ENCODE results near the gene ADAM11.

The ADAM11 gene

DNA sequence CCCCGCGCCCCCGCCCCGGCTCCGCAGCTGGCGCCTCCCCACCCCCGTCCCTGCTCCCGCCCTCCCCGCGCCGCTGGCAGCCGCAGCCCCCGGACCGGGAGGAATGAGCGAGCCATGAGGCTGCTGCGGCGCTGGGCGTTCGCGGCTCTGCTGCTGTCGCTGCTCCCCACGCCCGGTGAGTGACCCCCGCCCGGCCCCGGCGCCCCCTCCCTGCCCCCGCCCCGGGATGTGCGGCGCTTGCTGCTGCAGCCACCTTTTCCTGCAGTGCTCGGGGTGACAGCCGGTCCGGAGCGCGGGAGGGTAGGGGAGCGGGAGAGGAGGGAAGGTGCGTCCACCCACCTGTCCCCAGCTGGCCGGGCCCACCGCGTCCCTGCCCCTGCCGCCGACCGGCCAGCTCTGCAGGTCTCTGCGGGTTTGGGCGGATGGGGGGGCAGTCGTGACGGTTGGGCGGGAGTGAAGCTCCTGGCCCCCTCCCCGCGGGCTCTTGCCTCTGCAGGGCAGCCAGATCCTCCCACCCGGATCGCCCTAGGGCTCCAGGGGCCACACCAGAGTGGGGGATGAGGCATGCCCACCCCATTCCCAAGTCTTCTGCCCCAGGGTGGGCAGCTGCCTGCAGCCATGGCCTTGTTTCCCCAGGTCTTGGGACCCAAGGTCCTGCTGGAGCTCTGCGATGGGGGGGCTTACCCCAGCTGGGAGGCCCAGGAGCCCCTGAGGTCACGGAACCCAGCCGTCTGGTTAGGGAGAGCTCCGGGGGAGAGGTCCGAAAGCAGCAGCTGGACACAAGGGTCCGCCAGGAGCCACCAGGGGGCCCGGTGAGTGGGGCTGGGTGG lies 513 bp downstream of the ADAM11 start:
- no peak for DNase-seq

DNA sequence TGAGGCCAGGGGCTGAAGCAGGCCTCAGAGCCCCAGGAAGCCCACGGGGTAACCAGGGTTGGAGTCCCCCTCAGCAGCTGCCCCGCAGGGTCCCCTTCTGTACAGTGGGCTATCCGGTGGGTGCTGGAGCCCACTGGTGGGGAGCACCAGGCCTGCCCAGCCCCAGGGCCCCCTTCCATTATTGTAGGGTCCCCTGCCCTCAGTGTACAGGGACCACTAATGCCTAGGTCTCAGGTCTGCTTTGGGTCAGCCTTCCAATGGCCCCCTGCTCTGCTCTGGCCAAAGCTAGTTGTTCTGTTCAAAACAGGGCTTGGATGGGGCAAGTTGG lies 1.1 kb downstream of the ADAM11 start:
- DNase-seq: no peak

DNA sequence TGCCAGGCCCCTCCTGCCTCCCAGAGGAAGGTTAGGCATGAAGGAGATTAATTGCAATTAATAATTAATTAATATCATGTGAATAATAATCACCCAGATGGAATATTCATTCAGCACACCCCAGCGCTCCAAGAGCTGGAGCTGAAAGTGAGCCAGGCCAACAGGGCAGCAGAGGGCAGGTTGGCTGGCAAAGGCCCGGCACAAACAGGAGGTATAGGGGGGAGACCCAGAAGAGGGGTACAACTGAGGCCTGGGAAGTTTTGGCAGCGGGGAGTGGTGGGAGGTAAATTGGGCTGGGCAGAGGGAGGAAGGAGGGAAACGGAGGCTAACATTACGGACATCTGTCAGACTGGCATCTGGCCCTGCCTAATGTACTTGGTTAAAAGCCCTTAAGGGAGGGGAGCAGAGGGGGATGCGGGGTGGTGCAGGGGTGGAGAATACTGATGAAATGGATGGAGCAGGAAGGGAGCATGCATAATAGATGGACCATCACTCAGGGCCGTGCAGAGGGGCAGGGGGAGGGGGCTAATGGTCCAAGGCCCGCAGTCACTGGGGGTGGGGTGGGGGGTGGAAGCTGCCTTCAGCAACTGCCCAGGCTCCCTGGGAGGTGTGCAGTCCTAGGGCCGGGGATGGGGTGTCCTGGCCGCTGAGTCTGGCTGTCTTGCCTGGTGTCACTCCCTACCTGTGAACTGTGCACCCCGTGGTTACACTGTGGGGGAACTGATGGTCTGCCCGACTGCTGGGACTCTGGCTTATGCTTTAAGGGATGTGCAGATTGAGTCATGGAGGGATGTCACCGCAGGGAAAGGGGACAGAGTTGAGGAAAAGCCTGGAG lies 1.9 kb downstream of the ADAM11 start:
- no peak for DNase-seq

DNA sequence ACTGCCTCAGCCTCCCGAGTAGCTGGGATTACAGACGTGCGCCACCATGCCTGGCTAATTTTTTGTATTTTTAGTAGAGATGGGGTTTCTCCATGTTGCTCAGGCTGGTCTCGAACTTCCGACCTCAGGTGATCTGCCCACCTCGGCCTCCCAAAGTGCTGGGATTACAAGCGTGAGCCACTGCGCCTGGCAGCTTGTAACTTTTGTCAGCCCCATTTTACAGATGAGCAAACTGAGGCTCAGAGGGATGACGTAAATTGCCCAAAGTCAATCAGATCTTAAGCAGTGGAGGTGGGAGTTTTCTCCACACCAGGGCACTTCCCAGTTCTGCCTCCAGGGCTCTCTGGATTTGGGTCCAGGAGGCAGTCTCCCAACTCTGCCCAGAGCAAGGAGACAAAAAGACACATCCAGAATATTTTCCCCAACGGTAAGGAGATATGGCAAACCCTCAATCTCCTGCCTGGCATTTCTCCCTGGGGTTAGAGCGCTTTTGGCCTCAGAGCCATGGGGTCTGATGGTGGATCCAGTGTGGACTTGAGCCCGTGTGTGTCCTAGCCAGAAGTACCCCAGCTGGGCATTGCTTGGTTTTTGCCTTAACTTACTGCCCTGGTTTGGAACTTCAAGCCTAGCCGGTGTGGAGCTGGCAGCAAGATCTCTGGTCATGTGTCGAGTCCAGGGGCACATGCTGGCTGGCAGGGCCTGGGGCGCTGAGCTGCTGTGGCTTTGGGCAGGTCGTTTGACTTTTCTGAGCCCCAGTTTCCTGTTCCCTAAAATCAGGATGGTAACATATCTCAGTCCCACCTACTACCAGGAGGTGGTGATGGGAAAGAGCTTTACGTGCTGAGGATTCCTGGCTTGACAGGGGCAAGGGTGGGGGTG lies 3.4 kb downstream of the ADAM11 start:
- no peak for DNase-seq

DNA sequence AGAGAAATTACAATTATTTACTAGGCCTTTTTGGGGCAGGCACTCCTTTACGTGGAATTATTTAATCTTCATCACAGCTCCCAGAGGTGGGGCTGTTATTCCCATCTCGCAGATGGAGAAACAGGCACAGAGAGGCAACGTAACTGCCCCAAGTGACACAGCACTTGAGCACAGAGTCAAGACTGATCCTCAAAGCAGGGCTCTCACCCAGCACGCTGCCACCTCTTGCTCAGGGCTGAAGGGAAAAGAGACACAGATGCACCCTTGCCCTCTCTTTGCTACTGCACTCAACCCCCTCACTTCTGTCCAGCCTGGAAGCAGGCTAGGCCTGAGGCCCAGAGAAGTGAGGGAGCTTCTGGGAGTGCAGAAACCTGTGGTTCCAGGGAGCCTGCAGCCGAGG lies 4.4 kb downstream of the ADAM11 start:
- no peak for DNase-seq

DNA sequence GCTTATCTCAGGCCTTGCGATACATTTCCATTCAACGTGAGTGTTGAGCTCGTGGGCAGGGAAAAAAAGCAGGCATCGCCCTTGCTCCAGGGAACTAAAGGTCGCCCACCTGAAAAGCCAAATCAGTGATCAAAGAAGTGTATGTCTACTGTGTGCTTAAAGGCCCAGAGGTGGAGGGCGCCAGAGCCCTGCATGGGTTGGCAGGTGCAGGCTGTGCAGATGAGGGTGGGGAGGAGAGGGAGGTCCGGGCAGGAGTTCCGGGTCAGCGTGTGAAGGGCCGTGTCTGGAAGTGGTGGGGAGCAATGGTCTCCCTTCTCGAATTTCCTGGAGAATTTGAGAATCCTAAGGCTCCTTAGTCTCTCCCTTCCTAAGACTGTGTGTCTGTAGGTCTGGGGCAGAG lies 7.2 kb downstream of the ADAM11 start:
- DNase-seq: no peak

DNA sequence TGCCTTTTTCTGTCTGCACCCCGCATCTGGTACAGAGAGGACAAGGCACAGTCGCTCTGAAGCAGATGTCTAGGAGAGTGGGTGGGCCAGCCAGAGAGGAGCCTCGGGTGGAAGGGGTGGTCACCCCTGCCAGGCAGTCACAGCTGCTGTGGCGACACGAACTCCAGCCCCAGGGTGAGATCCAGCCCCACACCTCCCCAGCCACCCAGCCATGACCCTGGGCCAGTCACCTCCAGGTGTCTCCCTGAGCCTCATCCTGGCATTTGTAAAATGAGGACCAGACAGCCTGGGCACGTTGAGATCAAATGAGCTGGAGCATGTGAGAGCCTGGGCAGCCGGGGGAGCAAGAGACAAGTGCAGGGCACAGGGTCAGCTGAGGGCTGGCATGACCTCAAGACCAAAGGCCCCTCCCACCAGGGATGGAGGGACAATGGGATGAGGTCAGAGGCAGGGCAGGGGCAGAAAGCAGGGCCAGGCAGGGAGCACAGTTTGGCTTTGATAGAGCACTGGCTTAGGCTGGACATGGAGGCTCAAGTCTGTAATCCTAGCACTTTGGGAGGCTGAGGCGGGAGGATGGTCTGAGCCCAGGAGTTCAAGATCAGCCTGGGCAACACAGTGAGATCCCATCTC lies 7.7 kb downstream of the ADAM11 start:
- no peak for DNase-seq

DNA sequence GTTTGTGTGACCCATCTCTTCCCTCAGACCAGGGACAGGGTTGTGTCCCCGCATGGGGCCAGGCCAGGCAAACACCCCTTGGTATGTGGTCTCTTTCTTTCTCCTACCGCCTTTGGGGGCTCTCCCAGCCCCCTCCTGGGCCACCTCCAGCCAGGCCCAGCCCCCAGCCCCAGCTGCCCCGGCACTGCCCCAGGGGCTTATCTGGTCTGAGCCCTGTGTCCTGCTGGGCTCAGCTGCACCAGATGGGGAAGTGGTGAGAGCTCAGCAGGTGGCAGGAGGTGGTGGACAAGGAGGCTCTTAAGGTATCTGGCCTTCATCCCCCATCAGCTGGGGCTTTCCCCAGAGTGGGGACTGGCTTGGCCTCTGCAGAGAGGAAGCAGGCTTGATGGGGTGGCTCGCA lies 8.7 kb downstream of the ADAM11 start:
- no peak for DNase-seq

DNA sequence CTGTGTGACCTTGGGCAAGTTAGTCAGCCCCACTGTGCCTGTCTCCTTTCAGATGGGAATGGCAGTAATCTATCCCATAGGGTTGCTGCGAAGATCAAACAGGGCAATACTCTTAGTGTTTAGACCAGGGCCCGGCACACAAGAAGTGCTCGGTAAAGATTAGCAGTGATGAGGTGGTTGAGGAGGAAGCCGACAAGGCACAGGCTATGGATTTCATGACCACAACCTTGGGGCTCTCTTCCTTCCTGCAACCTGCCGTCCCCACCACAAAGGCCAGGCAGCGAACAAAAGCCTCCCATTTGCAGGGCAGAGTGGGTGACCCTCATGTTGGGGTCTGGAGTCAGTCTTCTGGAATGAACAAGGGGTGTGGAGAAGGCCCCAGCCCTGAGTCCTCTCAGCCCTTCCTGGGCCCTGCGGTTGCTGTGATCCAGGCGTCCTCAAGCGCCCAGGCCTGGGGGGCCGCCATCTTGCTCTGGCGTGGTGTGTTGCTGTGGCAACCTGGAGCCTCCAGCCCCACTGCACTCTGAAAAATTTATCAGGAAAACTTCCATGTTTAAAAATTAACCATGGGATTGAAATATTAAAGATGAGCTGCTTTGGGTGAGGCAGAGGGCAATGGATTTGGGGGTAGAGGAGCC lies 9.8 kb downstream of the ADAM11 start:
- no peak for DNase-seq

DNA sequence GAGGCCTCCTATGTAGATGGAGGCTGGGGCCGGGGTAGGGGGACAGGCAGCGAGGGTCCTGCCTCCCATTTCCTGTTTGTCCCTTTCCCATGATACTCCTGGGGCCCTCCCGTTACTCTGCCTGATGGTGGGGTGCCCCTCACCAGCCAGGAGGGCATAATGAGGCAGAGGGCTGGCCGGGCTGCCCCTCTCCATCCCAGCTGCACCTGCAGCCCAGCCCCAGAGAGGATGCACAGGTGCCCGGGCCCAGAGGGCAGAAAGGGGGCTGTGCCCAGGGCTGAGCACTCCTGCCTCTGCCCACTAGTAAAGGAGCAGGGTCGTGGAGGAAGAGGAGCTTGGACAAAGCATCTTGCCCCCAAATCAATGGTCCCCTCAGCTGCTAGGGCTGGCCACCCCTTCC lies 10.4 kb downstream of the ADAM11 start:
- DNase-seq: no peak

DNA sequence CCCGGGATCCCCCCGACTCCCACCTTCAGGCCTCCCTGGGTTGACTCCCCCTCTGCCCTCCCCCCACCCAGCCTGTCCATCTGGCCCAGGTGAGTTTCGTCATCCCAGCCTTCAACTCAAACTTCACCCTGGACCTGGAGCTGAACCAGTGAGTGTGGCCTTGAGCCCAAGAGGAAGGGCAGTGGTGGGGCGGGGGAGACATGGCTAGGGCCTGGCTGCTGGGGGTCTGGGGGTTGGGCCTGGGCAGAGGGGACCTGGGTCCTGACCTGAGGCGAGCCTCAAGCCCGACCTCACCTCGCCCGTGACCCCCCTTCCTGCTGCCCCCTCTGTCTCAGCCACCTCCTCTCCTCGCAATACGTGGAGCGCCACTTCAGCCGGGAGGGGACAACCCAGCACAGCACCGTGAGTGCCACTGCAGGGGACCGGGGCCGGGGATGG lies 10.9 kb downstream of the ADAM11 start:
- no peak for DNase-seq

DNA sequence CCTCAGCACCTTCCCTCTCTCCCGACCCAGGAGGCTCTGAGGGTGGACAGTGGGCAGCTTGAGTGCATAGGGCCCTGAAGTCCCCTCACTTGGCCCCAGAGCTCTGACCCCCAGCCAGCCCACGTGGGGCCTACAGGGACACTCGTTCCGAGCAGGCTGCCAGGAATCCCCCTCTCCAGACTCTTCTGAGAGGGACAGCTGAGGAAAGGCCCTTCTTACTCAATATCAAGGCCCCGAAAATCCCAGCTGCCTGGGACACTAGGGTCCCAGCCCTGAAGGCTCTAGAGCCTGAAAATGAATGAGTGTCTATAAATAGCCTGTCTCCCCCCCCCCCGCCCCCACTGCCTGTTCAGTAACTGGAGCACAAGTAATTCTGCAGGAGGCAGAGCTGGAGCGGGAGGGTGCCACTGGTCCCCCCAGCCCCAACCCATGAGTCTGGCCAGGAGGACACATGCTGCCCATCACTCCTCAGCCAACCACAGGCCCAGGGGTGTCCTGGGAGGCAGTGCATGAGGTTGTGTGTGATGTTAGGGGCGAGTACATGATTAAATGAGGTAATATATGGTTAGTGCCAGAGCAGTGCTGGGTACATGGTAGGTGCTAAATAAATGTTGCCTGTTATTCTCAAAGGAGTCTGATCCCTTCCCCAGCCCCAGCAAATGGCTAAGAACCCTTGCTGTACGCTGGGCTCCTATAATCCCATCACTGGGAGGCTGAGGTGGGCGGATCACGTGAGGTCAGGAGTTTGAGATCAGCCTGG lies 11.6 kb downstream of the ADAM11 start:
- no peak for DNase-seq

DNA sequence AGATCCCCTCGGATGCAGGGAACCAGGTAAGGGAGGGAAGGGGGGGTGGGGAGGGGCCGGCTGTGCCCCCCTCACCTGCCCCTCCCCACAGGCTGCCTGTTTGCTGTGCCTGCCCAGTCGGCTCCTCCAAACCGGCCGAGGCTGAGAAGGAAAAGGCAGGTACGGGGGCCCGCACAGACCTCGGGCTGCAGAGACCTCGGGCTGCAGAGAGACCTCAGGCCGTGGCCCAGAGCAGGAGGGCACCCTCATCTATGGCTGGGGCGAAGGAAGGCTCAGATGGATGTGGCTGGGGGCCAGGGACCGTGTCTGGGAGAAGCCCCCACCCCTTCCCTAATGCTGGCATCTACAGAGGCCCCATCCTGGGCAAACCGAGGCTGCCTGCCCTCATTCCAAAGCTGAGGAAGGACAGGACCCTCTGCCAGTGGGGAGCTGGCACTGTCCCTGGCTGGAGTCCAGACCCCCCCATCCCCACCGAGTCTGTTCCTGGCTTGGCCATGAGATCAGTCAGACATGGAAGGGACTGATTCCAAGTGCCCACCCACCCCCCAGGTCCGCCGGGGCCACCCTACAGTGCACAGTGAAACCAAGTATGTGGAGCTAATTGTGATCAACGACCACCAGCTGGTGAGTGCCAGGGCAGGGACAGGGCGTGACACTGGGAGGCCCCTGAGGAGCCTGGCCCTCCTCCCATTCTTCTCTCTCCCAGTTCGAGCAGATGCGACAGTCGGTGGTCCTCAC lies 13.7 kb downstream of the ADAM11 start:
- DNase-seq: no peak

DNA sequence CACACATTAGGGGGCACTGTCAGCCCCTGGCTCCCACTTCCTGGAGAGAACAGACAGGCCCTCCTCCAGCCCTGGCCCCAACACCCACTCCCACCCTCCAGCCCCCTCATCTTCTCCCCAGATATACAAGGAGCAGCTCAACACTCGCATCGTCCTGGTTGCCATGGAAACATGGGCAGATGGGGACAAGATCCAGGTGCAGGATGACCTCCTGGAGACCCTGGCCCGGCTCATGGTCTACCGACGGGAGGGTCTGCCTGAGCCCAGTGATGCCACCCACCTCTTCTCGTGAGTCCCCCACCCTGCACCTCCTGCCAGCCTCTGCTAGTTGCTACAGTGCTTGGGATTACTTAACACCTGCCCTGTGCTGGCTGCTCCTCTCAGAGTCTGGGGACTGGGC lies 14.4 kb downstream of the ADAM11 start:
- no peak for DNase-seq

DNA sequence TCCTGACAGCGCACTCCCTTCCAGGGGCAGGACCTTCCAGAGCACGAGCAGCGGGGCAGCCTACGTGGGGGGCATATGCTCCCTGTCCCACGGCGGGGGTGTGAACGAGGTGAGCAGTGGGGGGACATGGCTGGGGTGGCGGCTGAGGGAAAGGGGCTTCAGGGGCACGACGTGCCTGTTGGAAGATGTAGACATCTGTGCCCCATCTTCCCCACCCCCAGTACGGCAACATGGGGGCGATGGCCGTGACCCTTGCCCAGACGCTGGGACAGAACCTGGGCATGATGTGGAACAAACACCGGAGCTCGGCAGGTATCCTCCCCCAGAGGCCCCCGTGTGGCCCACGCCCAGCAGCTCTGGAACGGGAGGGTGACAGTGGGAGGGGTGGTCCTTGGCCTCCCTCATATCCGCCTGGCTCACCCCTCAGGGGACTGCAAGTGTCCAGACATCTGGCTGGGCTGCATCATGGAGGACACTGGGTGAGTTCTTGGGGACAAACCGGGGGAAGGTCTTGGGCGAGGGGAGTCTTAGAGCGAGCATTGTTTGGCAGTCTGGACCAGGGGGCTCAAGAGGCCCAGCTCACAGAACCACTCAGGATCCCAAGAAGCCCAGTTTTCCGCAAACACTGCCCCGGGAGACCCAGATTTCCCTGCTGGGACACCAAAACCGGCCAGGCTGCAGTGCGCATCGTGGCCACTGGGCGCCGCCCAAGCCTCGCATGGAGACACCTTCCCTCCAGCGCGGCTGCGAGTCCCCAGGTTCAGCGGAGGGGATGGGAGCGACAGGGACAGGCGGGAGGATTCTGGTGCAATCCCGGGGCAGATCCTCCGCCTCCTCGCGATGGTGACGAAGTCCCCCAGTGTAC lies 15.7 kb downstream of the ADAM11 start:
- DNase-seq: peak; percentile 50

DNA sequence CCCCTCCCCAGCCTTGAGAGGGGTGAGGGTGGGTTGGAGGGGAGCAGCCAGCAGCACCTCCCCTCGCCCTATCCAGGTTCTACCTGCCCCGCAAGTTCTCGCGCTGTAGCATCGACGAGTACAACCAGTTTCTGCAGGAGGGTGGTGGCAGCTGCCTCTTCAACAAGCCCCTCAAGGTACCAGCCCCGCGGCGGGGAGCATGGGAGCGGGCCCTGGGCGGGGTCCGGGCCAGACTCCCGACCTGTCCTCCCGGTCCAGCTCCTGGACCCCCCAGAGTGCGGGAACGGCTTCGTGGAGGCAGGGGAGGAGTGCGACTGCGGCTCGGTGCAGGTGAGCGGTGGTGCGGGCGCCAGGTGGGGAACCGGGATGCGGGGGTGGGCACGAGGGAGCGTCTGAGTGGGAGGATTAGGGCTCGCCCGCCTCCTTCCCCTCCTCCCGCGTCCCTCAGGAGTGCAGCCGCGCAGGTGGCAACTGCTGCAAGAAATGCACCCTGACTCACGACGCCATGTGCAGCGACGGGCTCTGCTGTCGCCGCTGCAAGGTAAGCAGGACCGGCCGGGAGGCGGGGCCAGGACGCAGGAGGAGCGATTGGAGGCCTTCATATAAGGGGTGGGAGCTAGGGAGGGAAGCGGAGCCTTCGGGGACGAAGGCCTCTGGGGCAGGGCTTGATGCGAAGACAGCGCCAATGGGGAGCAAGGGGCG lies 16.5 kb downstream of the ADAM11 start:
- peak; percentile 95 for DNase-seq

DNA sequence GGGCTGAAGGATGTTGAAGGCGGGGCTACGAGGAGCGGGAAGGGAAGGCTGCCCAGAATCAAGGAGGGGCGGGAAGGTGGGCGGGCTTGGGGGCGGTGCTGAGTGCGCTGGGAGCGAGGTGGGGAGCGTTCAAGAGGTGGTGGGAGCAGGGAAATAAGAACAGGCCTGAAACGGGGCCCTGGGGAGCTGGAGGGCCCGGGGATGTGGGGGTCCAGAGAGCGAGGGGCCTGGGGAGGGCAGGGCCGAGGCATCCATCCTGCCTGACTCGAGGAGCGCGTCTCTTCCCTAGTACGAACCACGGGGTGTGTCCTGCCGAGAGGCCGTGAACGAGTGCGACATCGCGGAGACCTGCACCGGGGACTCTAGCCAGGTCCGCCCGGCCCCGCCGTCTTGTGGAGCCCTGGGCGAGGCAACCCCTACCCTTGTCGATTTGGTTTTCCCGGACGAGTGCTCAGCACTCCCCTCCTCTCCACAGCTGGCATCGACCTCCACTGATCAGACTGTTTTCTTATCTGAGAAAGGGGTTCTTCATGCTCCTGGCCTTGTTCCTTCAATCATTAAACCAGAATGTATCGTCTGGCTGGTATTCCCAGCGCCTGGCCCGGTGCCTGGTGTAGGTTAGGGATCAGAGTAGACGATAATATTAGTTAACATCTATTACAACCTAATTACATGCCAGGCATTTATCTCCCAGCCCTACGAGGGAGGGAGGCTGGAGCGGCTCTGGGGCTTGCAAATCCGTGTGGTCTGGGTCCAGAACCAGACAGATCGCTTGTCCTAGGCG lies 17.2 kb downstream of the ADAM11 start:
- no peak for DNase-seq
